DOHH2 (cell line): Measurements from ENCODE around the gene IQSEC1.

ENCODE experiments used
- EZH2phosphoT487 ChIP-seq: fragments of 200-600 bp; sonication (generic); IDR thresholded peaks from 2 replicates; pipeline ENCODE4 v1.6.1; 2017; ENCODE audit warnings: borderline replicate concordance, mild to moderate bottlenecking, antibody characterized with exemption, low read length, moderate library complexity, mixed read lengths
- TF ChIP-seq, protein P1 (sequence below): fragments of 200-600 bp; sonication (generic); IDR thresholded peaks from one replicate; pipeline ENCODE4 v1.5.1; 2014; ENCODE audit warnings: antibody characterized with exemption, mild to moderate bottlenecking, low read depth, low read length; ENCODE audit not compliant: poor library complexity, severe bottlenecking

DNA sequence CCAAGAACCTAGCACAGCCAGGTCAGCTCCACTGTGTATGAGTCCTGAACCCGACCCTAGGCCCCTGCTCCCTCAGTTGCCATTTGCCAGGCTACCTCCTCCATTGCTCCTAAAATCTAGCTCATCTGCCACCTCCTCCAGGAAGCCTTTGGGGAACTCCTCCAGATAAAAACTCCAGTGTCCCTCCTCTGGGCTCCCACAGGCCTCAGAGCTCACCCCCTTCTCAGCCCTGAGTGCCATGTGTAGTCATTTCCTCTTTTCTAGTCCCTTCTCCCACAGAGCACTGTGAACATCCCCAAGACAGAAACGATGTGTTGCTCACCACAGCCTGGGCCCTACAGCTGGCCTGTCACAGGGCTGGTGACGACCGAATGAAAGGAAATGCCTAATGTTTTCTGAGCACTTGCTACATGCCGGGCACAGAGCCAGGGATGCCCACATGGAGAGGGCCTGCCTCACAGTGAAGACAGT lies 61.0 kb downstream of the IQSEC1 start:
- TF ChIP-seq, protein P1, sequence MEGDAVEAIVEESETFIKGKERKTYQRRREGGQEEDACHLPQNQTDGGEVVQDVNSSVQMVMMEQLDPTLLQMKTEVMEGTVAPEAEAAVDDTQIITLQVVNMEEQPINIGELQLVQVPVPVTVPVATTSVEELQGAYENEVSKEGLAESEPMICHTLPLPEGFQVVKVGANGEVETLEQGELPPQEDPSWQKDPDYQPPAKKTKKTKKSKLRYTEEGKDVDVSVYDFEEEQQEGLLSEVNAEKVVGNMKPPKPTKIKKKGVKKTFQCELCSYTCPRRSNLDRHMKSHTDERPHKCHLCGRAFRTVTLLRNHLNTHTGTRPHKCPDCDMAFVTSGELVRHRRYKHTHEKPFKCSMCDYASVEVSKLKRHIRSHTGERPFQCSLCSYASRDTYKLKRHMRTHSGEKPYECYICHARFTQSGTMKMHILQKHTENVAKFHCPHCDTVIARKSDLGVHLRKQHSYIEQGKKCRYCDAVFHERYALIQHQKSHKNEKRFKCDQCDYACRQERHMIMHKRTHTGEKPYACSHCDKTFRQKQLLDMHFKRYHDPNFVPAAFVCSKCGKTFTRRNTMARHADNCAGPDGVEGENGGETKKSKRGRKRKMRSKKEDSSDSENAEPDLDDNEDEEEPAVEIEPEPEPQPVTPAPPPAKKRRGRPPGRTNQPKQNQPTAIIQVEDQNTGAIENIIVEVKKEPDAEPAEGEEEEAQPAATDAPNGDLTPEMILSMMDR = no peak
- TF ChIP-seq EZH2phosphoT487 = no peak
